GM12801 (cell line): ENCODE results near the gene OVOL1.

Experiments
- TF ChIP-seq, protein P1 (sequence below): IDR thresholded peaks from one replicate; pipeline ENCODE4 v1.5.1; 2011; ENCODE audit warnings: control low read depth; ENCODE audit not compliant: insufficient read length; ENCODE audit errors: extremely low read depth

The OVOL1 gene

DNA sequence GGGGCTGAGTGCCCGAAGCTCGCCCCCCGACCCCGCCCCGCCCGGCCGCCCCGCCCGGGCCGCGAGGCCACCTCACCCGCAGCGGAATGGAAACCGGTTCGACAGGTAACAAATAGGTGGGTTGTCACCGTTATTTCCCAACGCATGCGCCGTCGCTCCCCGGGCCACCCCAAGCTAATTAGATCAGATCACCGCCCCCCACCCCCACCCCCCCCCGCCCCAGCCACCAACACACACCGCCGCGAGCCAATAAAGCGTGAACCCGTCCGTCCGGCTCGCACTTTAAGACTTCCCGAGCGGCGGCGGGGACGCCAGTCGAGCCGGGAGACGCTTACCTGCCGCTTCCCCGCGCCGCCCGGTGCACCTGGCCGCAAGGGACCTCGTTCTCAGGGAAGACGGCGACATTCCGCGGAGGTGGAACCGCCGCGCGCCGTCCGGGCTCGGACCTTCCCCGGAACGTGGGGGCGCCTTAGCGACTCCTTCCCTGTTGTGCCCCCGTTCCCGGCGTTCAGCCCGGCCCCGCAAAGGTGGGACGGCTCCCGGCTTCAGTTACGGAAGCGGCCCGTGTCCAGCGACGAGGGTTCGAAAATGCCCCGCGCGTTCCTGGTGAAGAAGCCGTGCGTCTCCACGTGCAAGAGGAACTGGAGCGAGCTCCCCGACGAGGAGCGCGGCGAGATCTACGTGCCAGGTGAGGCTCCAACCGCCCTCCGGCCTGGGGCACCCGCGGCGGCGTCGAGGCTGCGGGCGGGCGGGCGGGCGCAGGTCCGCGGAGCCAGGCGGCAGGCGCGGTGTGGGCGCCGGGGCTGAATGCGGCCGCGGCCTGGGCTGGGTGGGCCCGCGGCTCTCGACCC lies at the start of gene OVOL1:
Gene OVOL1 (plus strand): TSS at position 278 of the 851 bp plus-strand sequence. CDS start 311 bp downstream, at position 589.
- TF ChIP-seq, protein P1, sequence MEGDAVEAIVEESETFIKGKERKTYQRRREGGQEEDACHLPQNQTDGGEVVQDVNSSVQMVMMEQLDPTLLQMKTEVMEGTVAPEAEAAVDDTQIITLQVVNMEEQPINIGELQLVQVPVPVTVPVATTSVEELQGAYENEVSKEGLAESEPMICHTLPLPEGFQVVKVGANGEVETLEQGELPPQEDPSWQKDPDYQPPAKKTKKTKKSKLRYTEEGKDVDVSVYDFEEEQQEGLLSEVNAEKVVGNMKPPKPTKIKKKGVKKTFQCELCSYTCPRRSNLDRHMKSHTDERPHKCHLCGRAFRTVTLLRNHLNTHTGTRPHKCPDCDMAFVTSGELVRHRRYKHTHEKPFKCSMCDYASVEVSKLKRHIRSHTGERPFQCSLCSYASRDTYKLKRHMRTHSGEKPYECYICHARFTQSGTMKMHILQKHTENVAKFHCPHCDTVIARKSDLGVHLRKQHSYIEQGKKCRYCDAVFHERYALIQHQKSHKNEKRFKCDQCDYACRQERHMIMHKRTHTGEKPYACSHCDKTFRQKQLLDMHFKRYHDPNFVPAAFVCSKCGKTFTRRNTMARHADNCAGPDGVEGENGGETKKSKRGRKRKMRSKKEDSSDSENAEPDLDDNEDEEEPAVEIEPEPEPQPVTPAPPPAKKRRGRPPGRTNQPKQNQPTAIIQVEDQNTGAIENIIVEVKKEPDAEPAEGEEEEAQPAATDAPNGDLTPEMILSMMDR = no peak

GRCh38 chr11:65739022-65739421 lies 47.8 kb upstream of the OVOL1 start:
- TF ChIP-seq, protein P1 = no peak

GRCh38 chr11:65741185-65741584 lies 45.7 kb upstream of the OVOL1 start:
- TF ChIP-seq, protein P1 = no peak

- TF ChIP-seq, protein P1 = no peak
Measured at GRCh38 chr11:65742353-65742752, 44.5 kb upstream of the OVOL1 start.

DNA sequence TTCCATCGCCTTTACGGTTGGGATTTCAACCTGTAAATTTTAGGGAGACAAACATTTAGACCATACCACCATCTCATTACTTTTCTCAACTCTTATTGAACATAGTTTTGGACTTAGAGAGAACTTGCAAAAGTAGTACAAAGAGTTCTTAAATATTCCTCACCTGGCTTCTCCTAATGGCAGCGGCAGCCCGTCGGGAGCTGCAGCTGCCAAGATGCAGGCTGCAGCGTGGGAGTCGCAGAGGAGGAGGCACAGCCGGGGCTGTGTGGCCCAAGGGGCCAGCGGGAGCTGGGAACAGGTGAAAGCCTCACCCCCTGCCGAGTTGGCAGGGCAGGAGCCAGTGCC lies 43.2 kb upstream of the OVOL1 start:
- TF ChIP-seq, protein P1 = no peak

- TF ChIP-seq, protein P1 = no peak
Measured at GRCh38 chr11:65744026-65744698, 42.7 kb upstream of the OVOL1 start.

GRCh38 chr11:65744699-65745042 lies 42.2 kb upstream of the OVOL1 start:
- TF ChIP-seq, protein P1 = no peak
